OCI-LY1 (cell line): ENCODE results near the gene SLC12A6.
"Not testable (repeated sequence)": the region's sequence is repeated elsewhere in the genome, so short reads cannot be mapped to it uniquely, and the experiment has no call there.

ENCODE experiments used
- CTCF ChIP-seq: fragments of 200-600 bp; sonication (generic), shearing (Covaris generic); IDR thresholded peaks from 2 replicates; pipeline ENCODE4 v1.5.1; 2017; ENCODE audit warnings: mild to moderate bottlenecking, antibody characterized with exemption, low read length, moderate library complexity, mixed read lengths
- EZH2 ChIP-seq: fragments of 200-600 bp; sonication (generic), shearing (Covaris generic); IDR thresholded peaks from 2 replicates; pipeline ENCODE4 v1.8.0; 2017; ENCODE audit warnings: borderline replicate concordance, mixed run types, mild to moderate bottlenecking, antibody characterized with exemption, low read length, moderate library complexity, mixed read lengths

GRCh38 chr15:34352996-34353395, 15.4 kb upstream of the SLC12A6 start:
- not testable (repeated sequence) for TF ChIP-seq CTCF, EZH2
